SK-N-SH treated with all-trans-retinoic acid at 6 μM for 48 hours (cell line): ENCODE data around the gene IL20.

Source experiments
- OSR1 ChIP-seq: fragments of 250-450 bp; sonication (Bioruptor Pico); IDR thresholded peaks from 2 replicates; pipeline ENCODE4 v1.8.0; 2022; ENCODE audit warnings: moderate library complexity, mild to moderate bottlenecking, inconsistent platforms
- TCF4 ChIP-seq: fragments of 250-450 bp; sonication (Bioruptor Pico); IDR thresholded peaks from 2 replicates; pipeline ENCODE4 v1.8.0; 2021; ENCODE audit warnings: mild to moderate bottlenecking, moderate library complexity, borderline replicate concordance
- TF ChIP-seq, protein P1 (sequence below): fragments of 250-450 bp; sonication (Bioruptor Pico); IDR thresholded peaks from 2 replicates; pipeline ENCODE4 v1.5.0; 2020; ENCODE audit warnings: mild to moderate bottlenecking, moderate library complexity

- no peak for TF ChIP-seq TCF4 (CRISPR knock-in tag)
- TF ChIP-seq, protein P1, sequence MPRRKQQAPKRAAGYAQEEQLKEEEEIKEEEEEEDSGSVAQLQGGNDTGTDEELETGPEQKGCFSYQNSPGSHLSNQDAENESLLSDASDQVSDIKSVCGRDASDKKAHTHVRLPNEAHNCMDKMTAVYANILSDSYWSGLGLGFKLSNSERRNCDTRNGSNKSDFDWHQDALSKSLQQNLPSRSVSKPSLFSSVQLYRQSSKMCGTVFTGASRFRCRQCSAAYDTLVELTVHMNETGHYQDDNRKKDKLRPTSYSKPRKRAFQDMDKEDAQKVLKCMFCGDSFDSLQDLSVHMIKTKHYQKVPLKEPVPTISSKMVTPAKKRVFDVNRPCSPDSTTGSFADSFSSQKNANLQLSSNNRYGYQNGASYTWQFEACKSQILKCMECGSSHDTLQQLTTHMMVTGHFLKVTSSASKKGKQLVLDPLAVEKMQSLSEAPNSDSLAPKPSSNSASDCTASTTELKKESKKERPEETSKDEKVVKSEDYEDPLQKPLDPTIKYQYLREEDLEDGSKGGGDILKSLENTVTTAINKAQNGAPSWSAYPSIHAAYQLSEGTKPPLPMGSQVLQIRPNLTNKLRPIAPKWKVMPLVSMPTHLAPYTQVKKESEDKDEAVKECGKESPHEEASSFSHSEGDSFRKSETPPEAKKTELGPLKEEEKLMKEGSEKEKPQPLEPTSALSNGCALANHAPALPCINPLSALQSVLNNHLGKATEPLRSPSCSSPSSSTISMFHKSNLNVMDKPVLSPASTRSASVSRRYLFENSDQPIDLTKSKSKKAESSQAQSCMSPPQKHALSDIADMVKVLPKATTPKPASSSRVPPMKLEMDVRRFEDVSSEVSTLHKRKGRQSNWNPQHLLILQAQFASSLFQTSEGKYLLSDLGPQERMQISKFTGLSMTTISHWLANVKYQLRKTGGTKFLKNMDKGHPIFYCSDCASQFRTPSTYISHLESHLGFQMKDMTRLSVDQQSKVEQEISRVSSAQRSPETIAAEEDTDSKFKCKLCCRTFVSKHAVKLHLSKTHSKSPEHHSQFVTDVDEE (CRISPR knock-in tag) = no peak
- no peak for TF ChIP-seq OSR1
Observed at GRCh38 chr1:206916000-206916709, 50.7 kb downstream of the IL20 start.
